Chondrocyte (in vitro differentiated cells): ENCODE data around the gene TESMIN. TPM values are rescaled to one million over a fixed set of nuclear protein-coding genes. Genes with fewer than 3 reads are reported as not detected.

ENCODE experiments used
- DNase-seq: peaks from one replicate; pipeline ENCODE4 v3.0.0; 2021; ENCODE audit warnings: mixed read lengths, low spot score
- H3K27ac Mint-ChIP-seq: one replicate; pipeline ENCODE4 v1.8.0; 2021; ENCODE audit warnings: mild to moderate bottlenecking, moderate library complexity, mixed read lengths; ENCODE audit not compliant: unreplicated experiment
- H3K27me3 Mint-ChIP-seq: 2 replicates; pipeline ENCODE4 v1.8.0; 2021; ENCODE audit warnings: low read depth, mixed read lengths
- H3K36me3 Mint-ChIP-seq: 2 replicates; pipeline ENCODE4 v1.8.0; 2021; ENCODE audit warnings: low read depth, mixed read lengths
- H3K4me1 Mint-ChIP-seq: 2 replicates; pipeline ENCODE4 v1.8.0; 2021; ENCODE audit warnings: low read depth, mild to moderate bottlenecking, mixed read lengths
- H3K4me3 Mint-ChIP-seq: one replicate; pipeline ENCODE4 v1.8.0; 2021; ENCODE audit warnings: mild to moderate bottlenecking, moderate library complexity, mixed read lengths; ENCODE audit not compliant: unreplicated experiment
- H3K9me3 Mint-ChIP-seq: 2 replicates; pipeline ENCODE4 v1.8.0; 2021; ENCODE audit warnings: low read depth, mixed read lengths
- CTCF ChIP-seq: fragments of 200-600 bp; sonication (generic); IDR thresholded peaks from 2 replicates; pipeline ENCODE4 v1.5.0; 2021; ENCODE audit warnings: antibody characterized with exemption, mild to moderate bottlenecking, moderate library complexity
- total RNA-seq: library from RNA; stranded (reverse); gene quantifications from 3 replicates; pipeline ENCODE4 v1.2.1, GENCODE V29; 2021

Gene TESMIN
- total RNA-seq, 1 donor from 2014 or later, result 0.37 TPM

- no peak overlapping the region for H3K27ac Mint-ChIP-seq
- no peaks in the 10 kb centered on the region for H3K4me1 Mint-ChIP-seq
- no peak overlapping the region for H3K4me3 Mint-ChIP-seq
- H3K9me3 Mint-ChIP-seq, result peaks cover 9% of the 10 kb centered on the region
- peaks cover 67% of the 10 kb centered on the region for H3K27me3 Mint-ChIP-seq
- peaks cover 4% of the 10 kb centered on the region for H3K36me3 Mint-ChIP-seq
- DNase-seq, result peak; percentile 63
- no peak for TF ChIP-seq CTCF
These were observed 58.3 kb downstream of the TESMIN start for GRCh38 chr11:68692871-68693483.

- no peaks in the 10 kb centered on the region for H3K4me1 Mint-ChIP-seq
- H3K27ac Mint-ChIP-seq, result no peak overlapping the region
- peaks cover 71% of the 10 kb centered on the region for H3K27me3 Mint-ChIP-seq
These were observed 59.2 kb downstream of the TESMIN start for GRCh38 chr11:68692115-68692514.

GRCh38 chr11:68691402-68691784, 59.9 kb downstream of the TESMIN start:
- Mint-ChIP-seq H3K9me3 (peaks cover 4% of the 10 kb centered on the region), H3K4me3 (no peak overlapping the region), H3K27me3 (peaks cover 77% of the 10 kb centered on the region), H3K36me3 (peaks cover 3% of the 10 kb centered on the region), H3K4me1 (no peaks in the 10 kb centered on the region), H3K27ac (no peak overlapping the region)
- no peak for DNase-seq
- TF ChIP-seq CTCF, result no peak

More at GRCh38 chr11:68692115-68692514, 59.2 kb downstream of the TESMIN start:
- H3K36me3 Mint-ChIP-seq, result peaks cover 6% of the 10 kb centered on the region
- H3K9me3 Mint-ChIP-seq, result peaks cover 5% of the 10 kb centered on the region
- no peak for DNase-seq
- H3K4me3 Mint-ChIP-seq, result no peak overlapping the region
- no peak for TF ChIP-seq CTCF

- Mint-ChIP-seq H3K4me3 (no peak overlapping the region), H3K27ac (no peak overlapping the region), H3K36me3 (peaks cover 3% of the 10 kb centered on the region), H3K9me3 (no peaks in the 10 kb centered on the region), H3K27me3 (peaks cover 77% of the 10 kb centered on the region), H3K4me1 (no peaks in the 10 kb centered on the region)
- TF ChIP-seq CTCF, result peak; percentile 43
- DNase-seq, result no peak
These were observed 60.5 kb downstream of the TESMIN start for GRCh38 chr11:68690671-68691401.

- Mint-ChIP-seq H3K27ac (no peak overlapping the region), H3K27me3 (peaks cover 76% of the 10 kb centered on the region), H3K9me3 (no peaks in the 10 kb centered on the region), H3K36me3 (peaks cover 3% of the 10 kb centered on the region), H3K4me3 (no peak overlapping the region), H3K4me1 (no peaks in the 10 kb centered on the region)
- no peak for DNase-seq
- no peak for TF ChIP-seq CTCF
These were observed 61.3 kb downstream of the TESMIN start for GRCh38 chr11:68689737-68690625.
